ENCODE results near the gene ZNF865. TPM values are rescaled to one million over a fixed set of nuclear protein-coding genes. Genes with fewer than 3 reads are reported as not detected.

The ZNF865 gene
- polyA plus RNA-seq, 1 donor (not counting 4 experiments of a cell fraction or from before 2014, with no cell fraction given): 1.1 TPM

GRCh38 chr19:55646889-55647731 is 41.7 kb downstream of the ZNF865 start:
- Histone ChIP-seq H3K9ac (ENCODE audit: control insufficient read depth, extremely low read depth, insufficient read depth, low read length) (peak overlapping the region; percentile 75), H2AFZ (ENCODE audit: control insufficient read depth, low read length) (no peak overlapping the region), H3K9me1 (ENCODE audit: control insufficient read depth, extremely low read depth, insufficient read depth, low read length) (no peaks in the 10 kb centered on the region), H4K20me1 (ENCODE audit: control insufficient read depth, extremely low read depth, insufficient read depth, low read length) (no peaks in the 10 kb centered on the region), H3K4me3 (ENCODE audit: control insufficient read depth in 2 of 3, extremely low read depth in 1 of 3, insufficient read depth in 2 of 3, low read depth in 1 of 3, low read length in 3 of 3) (peak overlapping the region; percentile 29 to 67 (median 58)), H3K4me2 (ENCODE audit: control insufficient read depth, extremely low read depth, insufficient read depth, low read depth, low read length) (peak overlapping the region; percentile 77), H3K79me2 (ENCODE audit: control insufficient read depth, insufficient read depth, low read length) (peaks cover 31% of the 10 kb centered on the region), H3K36me3 (ENCODE audit: control insufficient read depth in 2 of 2, extremely low read depth in 1 of 2, insufficient read depth in 2 of 2, low read length in 2 of 2) (peaks cover 9 to 14% of the 10 kb centered on the region in 2 experiments), H3K4me1 (ENCODE audit: control insufficient read depth, extremely low read depth, insufficient read depth, low read length) (peaks cover 32% of the 10 kb centered on the region), H3K27me3 (ENCODE audit: control insufficient read depth, extremely low read depth, insufficient read depth, low read length) (no peaks in the 10 kb centered on the region), H3K27ac (ENCODE audit: control insufficient read depth, insufficient read depth, low read length) (no peak overlapping the region), H3K9me3 (ENCODE audit: control insufficient read depth, low read depth, low read length) (no peaks in the 10 kb centered on the region)
- TF ChIP-seq CTCF (optimal IDR thresholded peaks at IDR 0.05 in 1 of 3, IDR thresholded peaks at IDR 0.05 in 1 of 3, conservative IDR thresholded peaks at IDR 0.05 in 1 of 3; ENCODE audit: extremely low read depth in 1 of 3, insufficient read depth in 2 of 3, low read length in 3 of 3) (no peak), EZH2 (IDR thresholded peaks at IDR 0.05; ENCODE audit: low read length) (no peak)
- dilution Hi-C loops (cut with MboI; ENCODE audit: extremely low pct_ligation_motif_present, low sequenced_read_pairs): no loop called here
- DNase-seq (ENCODE audit: low read depth, low spot score): no peak
- FAIRE-seq: no peak

GRCh38 chr19:55647732-55648584 is 42.5 kb downstream of the ZNF865 start, which contains the start of gene CCDC106:
Gene CCDC106, plus strand, starts transcription at chr19:55648212. Its CDS starts 835 bp downstream, at chr19:55649047.
- dilution Hi-C loops (cut with MboI; ENCODE audit: extremely low pct_ligation_motif_present, low sequenced_read_pairs): no loop called here
- Histone ChIP-seq H2AFZ (ENCODE audit: control insufficient read depth, low read length) (peak within 1 kb of the TSS; percentile 70), H3K9ac (ENCODE audit: control insufficient read depth, extremely low read depth, insufficient read depth, low read length) (peak within 1 kb of the TSS; percentile 75), H3K9me3 (ENCODE audit: control insufficient read depth, low read depth, low read length) (no peaks in the 10 kb centered on the region), H3K27ac (ENCODE audit: control insufficient read depth, insufficient read depth, low read length) (peak within 1 kb of the TSS; percentile 54), H3K4me1 (ENCODE audit: control insufficient read depth, extremely low read depth, insufficient read depth, low read length) (peaks cover 25% of the 10 kb centered on the region), H3K4me3 (ENCODE audit: control insufficient read depth in 2 of 3, extremely low read depth in 1 of 3, insufficient read depth in 2 of 3, low read depth in 1 of 3, low read length in 3 of 3) (peak within 1 kb of the TSS; percentile 29 to 67 (median 58)), H3K79me2 (ENCODE audit: control insufficient read depth, insufficient read depth, low read length) (peaks cover 24% of the 10 kb centered on the region), H3K36me3 (ENCODE audit: control insufficient read depth in 2 of 2, extremely low read depth in 1 of 2, insufficient read depth in 2 of 2, low read length in 2 of 2) (peaks cover 9 to 14% of the 10 kb centered on the region in 2 experiments), H4K20me1 (ENCODE audit: control insufficient read depth, extremely low read depth, insufficient read depth, low read length) (no peaks in the 10 kb centered on the region), H3K4me2 (ENCODE audit: control insufficient read depth, extremely low read depth, insufficient read depth, low read depth, low read length) (peak within 1 kb of the TSS; percentile 77), H3K27me3 (ENCODE audit: control insufficient read depth, extremely low read depth, insufficient read depth, low read length) (no peaks in the 10 kb centered on the region), H3K9me1 (ENCODE audit: control insufficient read depth, extremely low read depth, insufficient read depth, low read length) (no peaks in the 10 kb centered on the region)
- TF ChIP-seq EZH2 (IDR thresholded peaks at IDR 0.05; ENCODE audit: low read length) (peak; percentile 23), CTCF (optimal IDR thresholded peaks at IDR 0.05 in 1 of 3, IDR thresholded peaks at IDR 0.05 in 1 of 3, conservative IDR thresholded peaks at IDR 0.05 in 1 of 3; ENCODE audit: extremely low read depth in 1 of 3, insufficient read depth in 2 of 3, low read length in 3 of 3) (no peak)
- DNase-seq (ENCODE audit: low read depth, low spot score) (no peak), FAIRE-seq (no peak)
